HG03095 (cell line): Measurements from ENCODE around the gene TMEM9.

Experiments
- ATAC-seq: cut with Tn5 transposase; IDR thresholded peaks from one replicate; pipeline ENCODE4 v1.9.1; 2021; ENCODE audit warnings: moderate library complexity; ENCODE audit not compliant: unreplicated experiment

TMEM9 gene

DNA sequence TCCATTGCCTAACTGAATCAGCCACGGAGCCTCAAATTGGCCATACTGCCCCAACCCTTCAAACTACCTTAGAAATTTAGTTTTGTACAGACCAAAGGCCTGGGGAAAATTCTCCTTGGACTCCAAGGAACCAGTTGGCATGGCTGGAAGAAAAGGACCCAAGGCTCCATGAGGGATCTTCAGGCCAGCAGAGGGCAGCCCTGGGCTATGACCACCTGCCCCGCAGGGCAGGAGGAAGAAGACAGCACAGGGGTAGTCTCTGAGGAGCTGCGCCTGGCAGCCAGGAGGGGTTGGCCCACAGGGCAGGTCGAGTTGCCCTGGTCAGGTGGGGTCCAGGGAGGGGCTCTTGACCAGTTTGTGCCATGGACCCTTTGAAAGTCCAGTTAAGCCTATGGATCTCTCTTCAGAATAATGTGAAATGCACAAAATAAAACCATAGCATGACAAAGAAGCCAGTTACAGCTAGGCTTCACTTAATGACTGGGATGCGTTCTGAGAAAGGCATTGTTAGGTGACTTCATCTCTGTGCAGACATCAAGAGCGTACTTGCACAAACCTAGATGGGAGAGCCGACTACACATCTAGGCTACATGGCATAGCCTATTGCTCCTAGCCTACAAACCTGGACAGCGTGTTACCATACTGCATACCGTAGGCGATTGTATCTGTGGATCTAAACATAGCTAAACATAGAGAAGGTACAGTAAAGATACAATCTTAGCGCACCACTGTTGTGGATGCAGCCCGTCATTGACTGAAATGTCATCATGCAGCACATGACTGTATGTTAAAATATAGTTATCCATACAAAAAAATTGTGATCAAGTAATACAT, 68.2 kb downstream of the TMEM9 start:
- no peak for ATAC-seq
